OCI-LY3 (cell line): Measurements from ENCODE around the gene LRP1B.

Source experiments
- CTCF ChIP-seq: fragments of 200-600, 300-600 bp; sonication (generic); IDR thresholded peaks from 2 replicates; pipeline ENCODE4 v1.5.1; 2014; ENCODE audit warnings: antibody characterized with exemption, low read length, low read depth
- EZH2phosphoT487 ChIP-seq: fragments of 200-600 bp; shearing (Covaris generic); IDR thresholded peaks from 2 replicates; pipeline ENCODE4 v1.6.1; 2018; ENCODE audit warnings: antibody characterized with exemption, mixed run types, low read depth

GRCh38 chr2:141814150-141814549 lies 316.7 kb downstream of the LRP1B start:
- TF ChIP-seq CTCF = no peak
- TF ChIP-seq EZH2phosphoT487 = no peak
